ENCODE measurements around the gene EDN2. TPM values are rescaled to one million over a fixed set of nuclear protein-coding genes. Genes with fewer than 3 reads are reported as not detected.
A peak's percentile ranks its signal among the peaks of the same experiment; 100 is the strongest.

EDN2 gene
- polyA plus RNA-seq, 1 experiment = 0.06 TPM

DNA sequence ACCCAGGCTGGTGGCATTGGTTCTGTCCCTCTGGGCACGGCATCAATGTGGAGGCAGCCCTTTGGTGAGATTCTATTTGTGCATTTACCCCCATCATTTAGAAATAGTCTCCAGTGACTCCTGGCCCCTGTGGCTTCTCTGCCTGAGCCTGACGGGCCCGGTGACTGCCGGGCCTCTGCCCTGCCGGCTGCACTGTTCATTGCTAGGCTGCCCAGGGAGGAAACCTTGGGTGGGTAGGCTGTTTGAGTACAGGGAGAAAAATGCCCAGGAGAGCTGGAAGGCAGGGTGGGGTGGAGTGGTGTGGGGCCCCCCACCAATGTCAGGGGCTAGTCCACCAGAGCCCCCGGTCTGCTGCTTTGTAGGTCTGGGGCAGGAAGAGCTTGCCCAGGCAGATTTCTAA is 23.4 kb upstream of the EDN2 start:
- no peak for DNase-seq (ENCODE audit: low read depth)
- ChIA-PET CTCF (interaction anchor here (1.1 to 1.6 kb wide), 3 partner anchors 14 to 90 kb away, joined by 3 to 4 read pairs (median 4); no protein-coding TSS in a partner anchor), POLR2A (no interaction called here)
- Histone ChIP-seq H3K36me3 (ENCODE audit: control insufficient read depth, insufficient read depth, low read length) (0 out of 2 replicates have a peak, but pooled peaks cover 1% of the 10 kb centered on the region), H3K27me3 (ENCODE audit: control insufficient read depth, insufficient read depth, low read length) (no peaks in the 10 kb centered on the region), H3K4me3 (ENCODE audit: low read depth, low read length) (no peak overlapping the region)
- TF ChIP-seq CTCF (IDR thresholded peaks at IDR 0.05; ENCODE audit: insufficient read depth, low read depth, low read length) = no peak

- ChIA-PET POLR2A (no interaction called here), CTCF (interaction anchor here (0.5 to 1.6 kb wide), 3 partner anchors 8 to 222 kb away, joined by 4 to 6 read pairs (median 4); no protein-coding TSS in a partner anchor)
- Histone ChIP-seq H3K36me3 (ENCODE audit: control insufficient read depth, insufficient read depth, low read length) (no peaks in the 10 kb centered on the region), H3K27me3 (ENCODE audit: control insufficient read depth, insufficient read depth, low read length) (no peaks in the 10 kb centered on the region), H3K4me3 (ENCODE audit: low read depth, low read length) (no peak overlapping the region)
- no peak for TF ChIP-seq CTCF (IDR thresholded peaks at IDR 0.05; ENCODE audit: insufficient read depth, low read depth, low read length)
- no peak for DNase-seq (ENCODE audit: low read depth)
Observed at GRCh38 chr1:41507110-41507720, 22.7 kb upstream of the EDN2 start.

GRCh38 chr1:41504114-41505035 is 19.9 kb upstream of the EDN2 start:
- H3K36me3 ChIP-seq (ENCODE audit: control insufficient read depth, insufficient read depth, low read length) = no peaks in the 10 kb centered on the region
- DNase-seq (ENCODE audit: low read depth) = no peak
- CTCF ChIA-PET = interaction anchor here (1.0 to 2.3 kb wide), 2 partner anchors 11 to 12 kb away, joined by 5 to 20 read pairs; no protein-coding TSS in a partner anchor
- POLR2A ChIA-PET = no interaction called here
- no peak overlapping the region for H3K4me3 ChIP-seq (ENCODE audit: low read depth, low read length)
- no peaks in the 10 kb centered on the region for H3K27me3 ChIP-seq (ENCODE audit: control insufficient read depth, insufficient read depth, low read length)
- TF ChIP-seq CTCF (IDR thresholded peaks at IDR 0.05; ENCODE audit: insufficient read depth, low read depth, low read length) = no peak; the same call in 1 of the 2 replicates

- no peaks in the 10 kb centered on the region for H3K27me3 ChIP-seq (ENCODE audit: control insufficient read depth, insufficient read depth, low read length)
- no peak overlapping the region for H3K4me3 ChIP-seq (ENCODE audit: low read depth, low read length)
- POLR2A ChIA-PET = no interaction called here
- CTCF ChIA-PET = interaction anchor here (1.0 kb wide), 1 partner anchor 12 kb away, joined by 5 read pairs; no protein-coding TSS in a partner anchor
- DNase-seq (ENCODE audit: low read depth) = no peak
- H3K36me3 ChIP-seq (ENCODE audit: control insufficient read depth, insufficient read depth, low read length) = no peaks in the 10 kb centered on the region
- TF ChIP-seq CTCF (IDR thresholded peaks at IDR 0.05; ENCODE audit: insufficient read depth, low read depth, low read length) = peak; percentile 31; the same call in 1 of the 2 replicates
Observed at GRCh38 chr1:41503538-41504113, 19.1 kb upstream of the EDN2 start.

GRCh38 chr1:41502912-41503311 is 18.4 kb upstream of the EDN2 start:
- DNase-seq (ENCODE audit: low read depth) = no peak
- H3K4me3 ChIP-seq (ENCODE audit: low read depth, low read length) = no peak overlapping the region
- no peaks in the 10 kb centered on the region for H3K27me3 ChIP-seq (ENCODE audit: control insufficient read depth, insufficient read depth, low read length)
- ChIA-PET CTCF (interaction anchor here (1.0 kb wide), 1 partner anchor 13 kb away, joined by 5 read pairs; no protein-coding TSS in a partner anchor), POLR2A (no interaction called here)
- no peak for TF ChIP-seq CTCF (IDR thresholded peaks at IDR 0.05; ENCODE audit: insufficient read depth, low read depth, low read length)
- no peaks in the 10 kb centered on the region for H3K36me3 ChIP-seq (ENCODE audit: control insufficient read depth, insufficient read depth, low read length)
